ENCODE results near the gene IMPDH1.
A peak's percentile ranks its signal among the peaks of the same experiment; 100 is the strongest.

IMPDH1 gene

GRCh38 chr7:128387216-128388144 is 22.3 kb downstream of the IMPDH1 start:
- peak; percentile 36 for DNase-seq (ENCODE audit: low read depth)

- DNase-seq (ENCODE audit: low read depth) = no peak
Observed at GRCh38 chr7:128385988-128386925, 23.5 kb downstream of the IMPDH1 start.

- no peak for DNase-seq (ENCODE audit: low read depth)
Observed at GRCh38 chr7:128384726-128385125, 25.1 kb downstream of the IMPDH1 start.

- no peak for DNase-seq (ENCODE audit: low read depth)
Observed at GRCh38 chr7:128383776-128384175, 26.0 kb downstream of the IMPDH1 start.

GRCh38 chr7:128381161-128381821 is 28.5 kb downstream of the IMPDH1 start:
- no peak for DNase-seq (ENCODE audit: low read depth)

GRCh38 chr7:128380483-128381106 is 29.2 kb downstream of the IMPDH1 start:
- DNase-seq (ENCODE audit: low read depth) = no peak

- no peak for DNase-seq (ENCODE audit: low read depth)
Observed at GRCh38 chr7:128379900-128380479, 29.8 kb downstream of the IMPDH1 start.

GRCh38 chr7:128378637-128379036 is 31.1 kb downstream of the IMPDH1 start:
- DNase-seq (ENCODE audit: low read depth) = no peak

GRCh38 chr7:128376077-128376476 is 33.7 kb downstream of the IMPDH1 start:
- no peak for DNase-seq (ENCODE audit: low read depth)

GRCh38 chr7:128374041-128374440 is 35.7 kb downstream of the IMPDH1 start:
- no peak for DNase-seq (ENCODE audit: low read depth)

GRCh38 chr7:128373606-128374005 is 36.2 kb downstream of the IMPDH1 start:
- DNase-seq (ENCODE audit: low read depth) = no peak

- no peak for DNase-seq (ENCODE audit: low read depth)
Observed at GRCh38 chr7:128370491-128370890, 39.3 kb downstream of the IMPDH1 start.

GRCh38 chr7:128366986-128367385 is 42.8 kb downstream of the IMPDH1 start:
- DNase-seq (ENCODE audit: low read depth) = no peak

GRCh38 chr7:128366300-128366699 is 43.5 kb downstream of the IMPDH1 start:
- DNase-seq (ENCODE audit: low read depth) = no peak

GRCh38 chr7:128365432-128365831 is 44.4 kb downstream of the IMPDH1 start:
- no peak for DNase-seq (ENCODE audit: low read depth)

- DNase-seq (ENCODE audit: low read depth) = no peak
Observed at GRCh38 chr7:128364166-128364870, 45.5 kb downstream of the IMPDH1 start.

- no peak for DNase-seq (ENCODE audit: low read depth)
Observed at GRCh38 chr7:128363261-128363721, 46.5 kb downstream of the IMPDH1 start.

- no peak for DNase-seq (ENCODE audit: low read depth)
Observed at GRCh38 chr7:128362670-128363069, 47.1 kb downstream of the IMPDH1 start.

- no peak for DNase-seq (ENCODE audit: low read depth)
Observed at GRCh38 chr7:128361411-128362379, 48.1 kb downstream of the IMPDH1 start, which contains the start of gene PRRT4. Gene PRRT4, minus strand, starts transcription at chr7:128361690.
